Stimulated activated CD8-positive, alpha-beta memory T cell treated with anti-CD3 and anti-CD28 coated beads, Interleukin-15, amount 100 ng/mL, for 48 hours (primary cell): ENCODE results near the gene ZNF277.

Experiments
- DNase-seq, 2 donors: peaks; one replicate each; pipeline ENCODE4 v3.0.0-alpha.2; 2020; ENCODE audit warnings: low read depth in 2 of 2

ZNF277 gene

DNA sequence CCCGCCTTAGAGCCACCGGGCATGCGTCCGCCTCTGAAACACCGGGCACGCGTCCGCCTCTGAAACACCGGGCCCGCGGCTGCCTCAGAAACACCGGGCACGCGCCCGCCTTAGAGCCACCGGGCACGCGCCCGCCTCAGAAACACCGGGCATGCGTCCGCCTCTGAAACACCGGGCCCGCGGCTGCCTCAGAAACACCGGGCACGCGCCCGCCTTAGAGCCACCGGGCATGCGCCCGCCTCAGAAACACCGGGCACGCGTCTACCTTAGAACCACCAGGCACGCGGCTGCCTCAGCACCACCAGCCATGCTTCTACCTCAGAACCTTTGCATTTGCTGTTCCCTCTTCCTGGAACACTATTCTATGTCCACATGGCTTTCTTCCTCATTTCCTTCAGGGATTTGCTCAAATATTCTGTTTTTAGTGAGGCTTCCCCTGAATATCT is 185.4 kb downstream of the ZNF277 start:
- peak; percentile 37 to 57 for DNase-seq
